ENCODE measurements around the gene NOX5.

DNA sequence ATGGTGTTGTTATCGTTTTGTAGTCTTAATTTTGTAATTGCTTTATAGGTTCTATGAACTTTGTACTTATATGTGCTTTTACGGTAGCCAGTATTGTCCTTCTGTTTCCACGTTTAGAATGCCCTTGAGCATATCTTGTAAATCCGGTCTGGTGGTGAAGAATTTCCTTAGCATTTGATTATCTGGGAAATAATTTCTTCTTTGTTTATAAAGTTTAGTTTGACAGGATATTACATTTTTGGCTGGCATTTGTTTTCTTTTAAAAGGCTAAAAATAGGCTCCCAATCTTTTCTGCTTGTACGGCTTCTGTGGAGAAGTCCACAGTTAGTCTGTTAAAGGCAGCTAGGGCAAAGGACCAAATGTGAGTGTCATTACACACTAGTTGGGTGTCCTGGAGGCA, 47.5 kb upstream of the NOX5 start:
- no peak for TF ChIP-seq JUNB (IDR thresholded peaks at IDR 0.05)
- no peak for TF ChIP-seq EP300 (IDR thresholded peaks at IDR 0.05)

Measured in A549 (cell line).